Keratinocyte (primary cell): ENCODE data around the gene MOB3B.
"Not testable (repeated sequence)": the region's sequence is repeated elsewhere in the genome, so short reads cannot be mapped to it uniquely, and the experiment has no call there.

ENCODE experiments used
- CTCF ChIP-seq, 3 experiments: IDR thresholded peaks in 1 of 3; conservative IDR thresholded peaks in 1 of 3; optimal IDR thresholded peaks in 1 of 3; 2 replicates in 2 of 3; 3 replicates in 1 of 3; pipeline versions ENCODE3 to v1.5.1; 2011; ENCODE audit warnings: low read length in 3 of 3, mild to moderate bottlenecking in 3 of 3, moderate library complexity in 2 of 3, control low read depth in 1 of 3, inconsistent platforms in 1 of 3; ENCODE audit not compliant: insufficient read depth in 2 of 3; ENCODE audit errors: extremely low read depth in 1 of 3
- EZH2 ChIP-seq: IDR thresholded peaks from one replicate; pipeline ENCODE4 v1.6.1; 2012; ENCODE audit warnings: inconsistent platforms, mild to moderate bottlenecking, low read length, moderate library complexity

- TF ChIP-seq CTCF (optimal IDR thresholded peaks at IDR 0.05 in 1 of 3, IDR thresholded peaks at IDR 0.05 in 1 of 3, conservative IDR thresholded peaks at IDR 0.05 in 1 of 3; ENCODE audit: extremely low read depth in 1 of 3, insufficient read depth in 2 of 3, low read length in 3 of 3); EZH2: not testable (repeated sequence)
These were observed 110.1 kb downstream of the MOB3B start for GRCh38 chr9:27419558-27419957.
